ENCODE results near the gene MYPN. TPM values are rescaled to one million over a fixed set of nuclear protein-coding genes. Genes with fewer than 3 reads are reported as not detected.

Gene MYPN
- total and polyA plus RNA-seq, 4 donors = 0.01 to 0.08 (median 0.03) TPM; not detected in 1

DNA sequence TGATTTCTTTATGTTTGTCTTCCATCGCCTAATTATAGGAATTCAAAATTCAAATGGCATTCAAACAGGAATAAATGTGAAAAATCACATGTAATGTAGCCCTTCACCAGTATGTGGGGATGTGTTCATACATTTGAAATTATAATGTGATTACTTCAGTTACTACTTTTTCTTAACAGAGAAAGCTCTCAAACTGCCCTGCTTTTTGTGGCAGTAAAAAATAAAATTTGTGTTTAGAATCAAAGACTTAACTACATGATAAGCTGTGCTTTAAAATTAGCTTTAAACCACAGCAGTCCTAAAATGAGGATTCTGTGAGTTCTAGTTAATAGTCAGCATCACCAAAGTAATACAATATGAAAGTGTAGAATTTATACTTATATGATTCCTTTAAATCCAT lies 26.4 kb upstream of the MYPN start:
- DNase-seq (ENCODE audit: low spot score) = no peak
- Histone ChIP-seq H3K9ac (ENCODE audit: low read depth in 1 of 2, low read length in 2 of 2) (no peak overlapping the region), H3K27ac (ENCODE audit: low read depth in 1 of 2, low read length in 2 of 2) (no peak overlapping the region), H3K27me3 (ENCODE audit: control insufficient read depth in 4 of 4, insufficient read depth in 4 of 4, low read length in 3 of 4) (no peaks in the 10 kb centered on the region), H3K36me3 (ENCODE audit: control insufficient read depth in 4 of 4, insufficient read depth in 3 of 4, low read depth in 1 of 4, low read length in 3 of 4) (no peaks in the 10 kb centered on the region), H3K9me3 (ENCODE audit: control insufficient read depth in 4 of 4, low read length in 3 of 4) (no peaks in the 10 kb centered on the region), H3K4me3 (ENCODE audit: low read depth in 1 of 3, low read length in 3 of 3) (no peak overlapping the region), H3K4me1 (ENCODE audit: control insufficient read depth in 4 of 4, insufficient read depth in 4 of 4, low read length in 3 of 4) (peaks cover 0 to 9% (median 5%) of the 10 kb centered on the region in 4 donors)
- 36% methylated on average over 1 of the region's 1 CpG for WGBS
- TF ChIP-seq, protein P1, sequence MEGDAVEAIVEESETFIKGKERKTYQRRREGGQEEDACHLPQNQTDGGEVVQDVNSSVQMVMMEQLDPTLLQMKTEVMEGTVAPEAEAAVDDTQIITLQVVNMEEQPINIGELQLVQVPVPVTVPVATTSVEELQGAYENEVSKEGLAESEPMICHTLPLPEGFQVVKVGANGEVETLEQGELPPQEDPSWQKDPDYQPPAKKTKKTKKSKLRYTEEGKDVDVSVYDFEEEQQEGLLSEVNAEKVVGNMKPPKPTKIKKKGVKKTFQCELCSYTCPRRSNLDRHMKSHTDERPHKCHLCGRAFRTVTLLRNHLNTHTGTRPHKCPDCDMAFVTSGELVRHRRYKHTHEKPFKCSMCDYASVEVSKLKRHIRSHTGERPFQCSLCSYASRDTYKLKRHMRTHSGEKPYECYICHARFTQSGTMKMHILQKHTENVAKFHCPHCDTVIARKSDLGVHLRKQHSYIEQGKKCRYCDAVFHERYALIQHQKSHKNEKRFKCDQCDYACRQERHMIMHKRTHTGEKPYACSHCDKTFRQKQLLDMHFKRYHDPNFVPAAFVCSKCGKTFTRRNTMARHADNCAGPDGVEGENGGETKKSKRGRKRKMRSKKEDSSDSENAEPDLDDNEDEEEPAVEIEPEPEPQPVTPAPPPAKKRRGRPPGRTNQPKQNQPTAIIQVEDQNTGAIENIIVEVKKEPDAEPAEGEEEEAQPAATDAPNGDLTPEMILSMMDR (IDR thresholded peaks at IDR 0.05; ENCODE audit: low read depth, low read length, missing input control) = peak; percentile 59
- TF ChIP-seq EGR1 (IDR thresholded peaks at IDR 0.05; ENCODE audit: low read depth in 2 of 2) (no peak), RAD21 (IDR thresholded peaks at IDR 0.05) (peak; percentile 85 to 88)

DNA sequence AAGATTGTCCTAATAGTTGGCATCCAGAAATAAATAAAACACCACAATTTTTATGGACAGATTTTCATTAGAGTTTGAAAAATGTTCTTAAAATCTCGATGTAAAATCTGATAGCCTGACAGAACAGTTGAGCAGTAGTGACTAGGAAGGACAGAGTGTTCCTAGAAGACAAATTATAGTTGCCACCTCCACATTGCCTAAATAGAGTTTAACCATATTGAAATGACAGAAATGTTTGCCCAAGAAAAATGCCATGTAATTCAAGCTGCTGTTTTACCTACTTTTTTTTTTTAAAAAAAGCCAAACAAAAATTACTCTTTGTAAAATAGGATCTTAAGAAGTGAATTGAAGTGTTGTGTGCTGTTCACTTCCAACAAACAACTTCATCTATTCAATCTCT lies 25.3 kb upstream of the MYPN start:
- 46% methylated on average over 1 of the region's 1 CpG for WGBS
- H3K9ac ChIP-seq (ENCODE audit: low read depth in 1 of 2, low read length in 2 of 2) = no peak overlapping the region
- H3K27me3 ChIP-seq (ENCODE audit: control insufficient read depth in 4 of 4, insufficient read depth in 4 of 4, low read length in 3 of 4) = no peaks in the 10 kb centered on the region
- H3K9me3 ChIP-seq (ENCODE audit: control insufficient read depth in 4 of 4, low read length in 3 of 4) = no peaks in the 10 kb centered on the region
- H3K27ac ChIP-seq (ENCODE audit: low read depth in 1 of 2, low read length in 2 of 2) = no peak overlapping the region
- H3K4me1 ChIP-seq (ENCODE audit: control insufficient read depth in 4 of 4, insufficient read depth in 4 of 4, low read length in 3 of 4) = peaks cover 0 to 9% (median 5%) of the 10 kb centered on the region in 4 donors
- no peak overlapping the region for H3K4me3 ChIP-seq (ENCODE audit: low read depth in 1 of 3, low read length in 3 of 3)
- DNase-seq (ENCODE audit: low spot score) = no peak
- H3K36me3 ChIP-seq (ENCODE audit: control insufficient read depth in 4 of 4, insufficient read depth in 3 of 4, low read depth in 1 of 4, low read length in 3 of 4) = no peaks in the 10 kb centered on the region
- TF ChIP-seq HNF4G (IDR thresholded peaks at IDR 0.05) (no peak), GABPA (IDR thresholded peaks at IDR 0.05 in 1 of 2, conservative IDR thresholded peaks at IDR 0.05 in 1 of 2) (no peak), FOXA2 (IDR thresholded peaks at IDR 0.05) (no peak), EGR1 (IDR thresholded peaks at IDR 0.05; ENCODE audit: low read depth in 2 of 2) (no peak), RXRA (IDR thresholded peaks at IDR 0.05) (no peak), RAD21 (IDR thresholded peaks at IDR 0.05) (no peak), NR2F2 (IDR thresholded peaks at IDR 0.05) (no peak), HNF4A (conservative IDR thresholded peaks at IDR 0.05) (no peak), FOXA1 (IDR thresholded peaks at IDR 0.05) (no peak), YY1 (IDR thresholded peaks at IDR 0.05) (no peak), JUND (IDR thresholded peaks at IDR 0.05) (no peak), TAF1 (conservative IDR thresholded peaks at IDR 0.05) (no peak)
- TF ChIP-seq, protein P2, sequence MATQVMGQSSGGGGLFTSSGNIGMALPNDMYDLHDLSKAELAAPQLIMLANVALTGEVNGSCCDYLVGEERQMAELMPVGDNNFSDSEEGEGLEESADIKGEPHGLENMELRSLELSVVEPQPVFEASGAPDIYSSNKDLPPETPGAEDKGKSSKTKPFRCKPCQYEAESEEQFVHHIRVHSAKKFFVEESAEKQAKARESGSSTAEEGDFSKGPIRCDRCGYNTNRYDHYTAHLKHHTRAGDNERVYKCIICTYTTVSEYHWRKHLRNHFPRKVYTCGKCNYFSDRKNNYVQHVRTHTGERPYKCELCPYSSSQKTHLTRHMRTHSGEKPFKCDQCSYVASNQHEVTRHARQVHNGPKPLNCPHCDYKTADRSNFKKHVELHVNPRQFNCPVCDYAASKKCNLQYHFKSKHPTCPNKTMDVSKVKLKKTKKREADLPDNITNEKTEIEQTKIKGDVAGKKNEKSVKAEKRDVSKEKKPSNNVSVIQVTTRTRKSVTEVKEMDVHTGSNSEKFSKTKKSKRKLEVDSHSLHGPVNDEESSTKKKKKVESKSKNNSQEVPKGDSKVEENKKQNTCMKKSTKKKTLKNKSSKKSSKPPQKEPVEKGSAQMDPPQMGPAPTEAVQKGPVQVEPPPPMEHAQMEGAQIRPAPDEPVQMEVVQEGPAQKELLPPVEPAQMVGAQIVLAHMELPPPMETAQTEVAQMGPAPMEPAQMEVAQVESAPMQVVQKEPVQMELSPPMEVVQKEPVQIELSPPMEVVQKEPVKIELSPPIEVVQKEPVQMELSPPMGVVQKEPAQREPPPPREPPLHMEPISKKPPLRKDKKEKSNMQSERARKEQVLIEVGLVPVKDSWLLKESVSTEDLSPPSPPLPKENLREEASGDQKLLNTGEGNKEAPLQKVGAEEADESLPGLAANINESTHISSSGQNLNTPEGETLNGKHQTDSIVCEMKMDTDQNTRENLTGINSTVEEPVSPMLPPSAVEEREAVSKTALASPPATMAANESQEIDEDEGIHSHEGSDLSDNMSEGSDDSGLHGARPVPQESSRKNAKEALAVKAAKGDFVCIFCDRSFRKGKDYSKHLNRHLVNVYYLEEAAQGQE (IDR thresholded peaks at IDR 0.05) = no peak
- TF ChIP-seq, protein P3, sequence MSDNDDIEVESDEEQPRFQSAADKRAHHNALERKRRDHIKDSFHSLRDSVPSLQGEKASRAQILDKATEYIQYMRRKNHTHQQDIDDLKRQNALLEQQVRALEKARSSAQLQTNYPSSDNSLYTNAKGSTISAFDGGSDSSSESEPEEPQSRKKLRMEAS (IDR thresholded peaks at IDR 0.05) = no peak
- TF ChIP-seq, protein P1 (IDR thresholded peaks at IDR 0.05; ENCODE audit: low read depth, low read length, missing input control) = no peak
- TF ChIP-seq, protein P4, sequence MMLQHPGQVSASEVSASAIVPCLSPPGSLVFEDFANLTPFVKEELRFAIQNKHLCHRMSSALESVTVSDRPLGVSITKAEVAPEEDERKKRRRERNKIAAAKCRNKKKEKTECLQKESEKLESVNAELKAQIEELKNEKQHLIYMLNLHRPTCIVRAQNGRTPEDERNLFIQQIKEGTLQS (IDR thresholded peaks at IDR 0.05) = no peak
